ENCODE results near the gene TMEM258.

The TMEM258 gene

GRCh38 chr11:61775606-61776554, 16.5 kb downstream of the TMEM258 start:
- no peak overlapping the region for H3K4me3 ChIP-seq (ENCODE audit: low read depth, low read length)
- no peak for TF ChIP-seq CTCF (IDR thresholded peaks at IDR 0.05; ENCODE audit: borderline replicate concordance, insufficient read depth, low read depth, low read length)

- no peak for TF ChIP-seq CTCF (IDR thresholded peaks at IDR 0.05; ENCODE audit: borderline replicate concordance, insufficient read depth, low read depth, low read length)
- H3K4me3 ChIP-seq (ENCODE audit: low read depth, low read length): no peak overlapping the region
These were observed 17.3 kb downstream of the TMEM258 start for GRCh38 chr11:61775106-61775505.

GRCh38 chr11:61774411-61774810, 18.0 kb downstream of the TMEM258 start:
- no peak for TF ChIP-seq CTCF (IDR thresholded peaks at IDR 0.05; ENCODE audit: borderline replicate concordance, insufficient read depth, low read depth, low read length)
- no peak overlapping the region for H3K4me3 ChIP-seq (ENCODE audit: low read depth, low read length)

GRCh38 chr11:61773809-61774208, 18.6 kb downstream of the TMEM258 start:
- no peak overlapping the region for H3K4me3 ChIP-seq (ENCODE audit: low read depth, low read length)

GRCh38 chr11:61773356-61773755, 19.0 kb downstream of the TMEM258 start:
- TF ChIP-seq CTCF (IDR thresholded peaks at IDR 0.05; ENCODE audit: borderline replicate concordance, insufficient read depth, low read depth, low read length): no peak
- H3K4me3 ChIP-seq (ENCODE audit: low read depth, low read length): no peak overlapping the region

More at GRCh38 chr11:61773809-61774208, 18.6 kb downstream of the TMEM258 start:
- TF ChIP-seq CTCF (IDR thresholded peaks at IDR 0.05; ENCODE audit: borderline replicate concordance, insufficient read depth, low read depth, low read length): no peak

- TF ChIP-seq CTCF (IDR thresholded peaks at IDR 0.05; ENCODE audit: borderline replicate concordance, insufficient read depth, low read depth, low read length): no peak
- H3K4me3 ChIP-seq (ENCODE audit: low read depth, low read length): no peak overlapping the region
These were observed 20.4 kb downstream of the TMEM258 start for GRCh38 chr11:61771985-61772455.
